ENCODE measurements around the gene FAM78A. TPM values are rescaled to one million over a fixed set of nuclear protein-coding genes. Genes with fewer than 3 reads are reported as not detected.

FAM78A gene
- total RNA-seq, 1 experiment from 2014 or later: 0.07 TPM

GRCh38 chr9:131222460-131222859, 53.9 kb downstream of the FAM78A start:
- no peaks in the 10 kb centered on the region for H3K36me3 ChIP-seq (ENCODE audit: low read depth, low read length)
- no peak overlapping the region for H3K4me3 ChIP-seq (ENCODE audit: low read length)
- H3K4me2 ChIP-seq (ENCODE audit: low read length): no peak overlapping the region
- no peaks in the 10 kb centered on the region for H3K9me2 ChIP-seq (replicated peaks; ENCODE audit: low read length)
- intact Hi-C loops (cut with micrococcal nuclease): no loop called here
- H3F3A ChIP-seq (ENCODE audit: low read length, unreplicated experiment): no peaks in the 10 kb centered on the region
- H3K27ac ChIP-seq (ENCODE audit: low read length): no peak overlapping the region
- no peak for ATAC-seq
- H2AFZ ChIP-seq (ENCODE audit: low read length): no peak overlapping the region
- no peaks in the 10 kb centered on the region for H4K20me1 ChIP-seq (ENCODE audit: low read length)
- TF ChIP-seq EZH2phosphoT487 (IDR thresholded peaks at IDR 0.05; ENCODE audit: borderline replicate concordance, low read length): no peak
- no peak for TF ChIP-seq EZH2 (IDR thresholded peaks at IDR 0.05; ENCODE audit: low read length, unreplicated experiment)
- no peak for TF ChIP-seq CTCF (conservative IDR thresholded peaks at IDR 0.05; ENCODE audit: low read depth, low read length)
- DNase-seq: no peak
- H3K9me3 ChIP-seq (ENCODE audit: low read length): no peaks in the 10 kb centered on the region
- H3K79me2 ChIP-seq (ENCODE audit: low read length): no peaks in the 10 kb centered on the region
- ChIA-PET POLR2A (ENCODE audit: unreplicated experiment) (no interaction called here), CTCF (no interaction called here)
- no peaks in the 10 kb centered on the region for H3K4me1 ChIP-seq (ENCODE audit: insufficient read depth, low read length)
- H3K27me3 ChIP-seq (ENCODE audit: low read length): no peaks in the 10 kb centered on the region
- no TSS peak for BruUV-seq (replicated peaks)
- H3K9ac ChIP-seq (ENCODE audit: low read length): no peak overlapping the region

DNA sequence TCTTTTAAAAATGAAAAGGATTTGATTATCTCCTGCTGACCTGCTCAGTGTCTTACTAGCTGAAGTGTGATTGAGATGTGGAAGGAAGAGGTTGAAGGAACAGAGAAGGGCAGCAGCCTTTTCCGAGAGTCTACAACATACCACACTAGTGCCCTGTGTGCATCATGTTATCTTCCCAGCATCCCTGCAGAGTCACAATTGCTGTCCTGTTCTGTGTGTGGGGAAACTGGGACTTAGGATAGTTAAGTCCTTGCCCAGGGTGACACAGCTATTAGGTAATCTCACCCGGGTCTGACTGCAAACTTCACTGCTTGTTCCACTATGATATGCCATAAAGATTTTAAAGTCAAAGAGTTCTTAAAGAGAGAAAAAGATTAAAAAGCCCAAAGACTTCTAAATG, 55.8 kb downstream of the FAM78A start:
- Histone ChIP-seq H3K79me2 (ENCODE audit: low read length) (no peaks in the 10 kb centered on the region), H3K27ac (ENCODE audit: low read length) (no peak overlapping the region), H2AFZ (ENCODE audit: low read length) (no peak overlapping the region), H3K4me2 (ENCODE audit: low read length) (no peak overlapping the region), H4K20me1 (ENCODE audit: low read length) (no peaks in the 10 kb centered on the region), H3K9ac (ENCODE audit: low read length) (no peak overlapping the region), H3K27me3 (ENCODE audit: low read length) (no peaks in the 10 kb centered on the region), H3K9me3 (ENCODE audit: low read length) (no peaks in the 10 kb centered on the region), H3F3A (ENCODE audit: low read length, unreplicated experiment) (no peaks in the 10 kb centered on the region), H3K4me3 (ENCODE audit: low read length) (no peak overlapping the region), H3K36me3 (ENCODE audit: low read depth, low read length) (no peaks in the 10 kb centered on the region), H3K4me1 (ENCODE audit: insufficient read depth, low read length) (no peaks in the 10 kb centered on the region), H3K9me2 (replicated peaks; ENCODE audit: low read length) (no peaks in the 10 kb centered on the region)
- intact Hi-C loops (cut with micrococcal nuclease): no loop called here
- POLR2A ChIA-PET (ENCODE audit: unreplicated experiment): no interaction called here
- CTCF ChIA-PET: no interaction called here
- BruUV-seq (replicated peaks): no TSS peak
- DNase-seq (no peak), ATAC-seq (no peak)
- no peak for TF ChIP-seq EZH2 (IDR thresholded peaks at IDR 0.05; ENCODE audit: low read length, unreplicated experiment)
- no peak for TF ChIP-seq CTCF (conservative IDR thresholded peaks at IDR 0.05; ENCODE audit: low read depth, low read length)
- TF ChIP-seq EZH2phosphoT487 (IDR thresholded peaks at IDR 0.05; ENCODE audit: borderline replicate concordance, low read length): no peak

- Histone ChIP-seq H3K9ac (ENCODE audit: low read length) (no peak overlapping the region), H4K20me1 (ENCODE audit: low read length) (no peaks in the 10 kb centered on the region), H3K27ac (ENCODE audit: low read length) (no peak overlapping the region), H3K4me2 (ENCODE audit: low read length) (no peak overlapping the region), H3K4me1 (ENCODE audit: insufficient read depth, low read length) (no peaks in the 10 kb centered on the region), H3K4me3 (ENCODE audit: low read length) (no peak overlapping the region), H3K36me3 (ENCODE audit: low read depth, low read length) (no peaks in the 10 kb centered on the region), H2AFZ (ENCODE audit: low read length) (no peak overlapping the region), H3K79me2 (ENCODE audit: low read length) (no peaks in the 10 kb centered on the region), H3K27me3 (ENCODE audit: low read length) (no peaks in the 10 kb centered on the region), H3K9me3 (ENCODE audit: low read length) (no peaks in the 10 kb centered on the region), H3K9me2 (replicated peaks; ENCODE audit: low read length) (no peaks in the 10 kb centered on the region), H3F3A (ENCODE audit: low read length, unreplicated experiment) (no peaks in the 10 kb centered on the region)
- no TSS peak for BruUV-seq (replicated peaks)
- DNase-seq: no peak
- intact Hi-C loops (cut with micrococcal nuclease): no loop called here
- ChIA-PET CTCF (no interaction called here), POLR2A (ENCODE audit: unreplicated experiment) (no interaction called here)
- ATAC-seq: no peak
- TF ChIP-seq EZH2phosphoT487 (IDR thresholded peaks at IDR 0.05; ENCODE audit: borderline replicate concordance, low read length) (no peak), CTCF (conservative IDR thresholded peaks at IDR 0.05; ENCODE audit: low read depth, low read length) (no peak), EZH2 (IDR thresholded peaks at IDR 0.05; ENCODE audit: low read length, unreplicated experiment) (no peak)
These were observed 57.9 kb downstream of the FAM78A start for GRCh38 chr9:131218370-131218769.
